Endothelial cell of umbilical vein (primary cell): ENCODE measurements around the gene ACVRL1. TPM values are rescaled to one million over a fixed set of nuclear protein-coding genes. Genes with fewer than 3 reads are reported as not detected.

Experiments used
- BruUV-seq: library from RNA; stranded (reverse); fragments of 400-500 nt; replicated peaks from 2 replicates; lab custom pipeline; 2021; lab: Mats Ljungman, UMichigan
- CTCF ChIA-PET: fragments of 300-600, 350-600 bp; sonication (Branson Sonifier 250); formaldehyde crosslinking; loops from one replicate; lab custom pipeline; 2021; ENCODE audit warnings: antibody characterized with exemption, inconsistent platforms; lab: Charles Lee
- POLR2A ChIA-PET: fragments of 300-600, 350-600 bp; sonication (Branson Sonifier 250); formaldehyde crosslinking; loops from one replicate; lab custom pipeline; 2021; ENCODE audit warnings: antibody characterized with exemption, inconsistent platforms; lab: Charles Lee
- DNase-seq: peaks from one replicate; pipeline ENCODE4 v3.0.0-alpha.2; 2011; ENCODE audit warnings: low read depth, low spot score
- FAIRE-seq: peaks from 2 replicates; lab custom pipeline; 2011; peaks lifted over from hg19 to GRCh38; lab: Jason Lieb, UNC
- H2AFZ ChIP-seq: 2 replicates; pipeline ENCODE4 v1.6.0; 2012; ENCODE audit warnings: low read depth, low read length, control low read depth, inconsistent platforms
- H3K27ac ChIP-seq: 2 replicates; pipeline ENCODE4 v1.5.1; 2011; ENCODE audit warnings: low read depth, mild to moderate bottlenecking, control low read depth, low read length, moderate library complexity; ENCODE audit not compliant: insufficient read depth
- H3K27me3 ChIP-seq, 2 experiments: 2 replicates each; pipeline versions ENCODE4 v1.6.0 to v1.6.1; 2011; ENCODE audit warnings: low read length in 2 of 2, mixed read lengths in 1 of 2; ENCODE audit not compliant: control insufficient read depth in 2 of 2, insufficient read depth in 2 of 2
- H3K36me3 ChIP-seq, 2 experiments: 2 replicates in 1 of 2; 3 replicates in 1 of 2; pipeline ENCODE4 v1.5.1; 2011; ENCODE audit warnings: low read length in 2 of 2, mild to moderate bottlenecking in 1 of 2, moderate library complexity in 1 of 2; ENCODE audit not compliant: control insufficient read depth in 2 of 2, insufficient read depth in 2 of 2; ENCODE audit errors: extremely low read depth in 1 of 2
- H3K4me1 ChIP-seq: 3 replicates; pipeline ENCODE4 v1.5.1; 2011; ENCODE audit warnings: mild to moderate bottlenecking, low read length; ENCODE audit not compliant: control insufficient read depth, insufficient read depth; ENCODE audit errors: extremely low read depth
- H3K4me2 ChIP-seq: 2 replicates; pipeline ENCODE4 v1.6.1; 2011; ENCODE audit warnings: low read length, control low read depth, mixed read lengths; ENCODE audit not compliant: insufficient read depth
- H3K4me3 ChIP-seq, 3 experiments: fragments of 200-600 bp in 1 of 3; sonication (generic), shearing (Covaris generic) in 1 of 3; replicated peaks in 1 of 3; 2 replicates each; pipeline ENCODE4 v1.5.1; 2011 to 2016; ENCODE audit warnings: control low read depth in 3 of 3, low read length in 3 of 3, mild to moderate bottlenecking in 2 of 3, inconsistent platforms in 1 of 3, low read depth in 1 of 3, moderate library complexity in 1 of 3; ENCODE audit not compliant: insufficient read depth in 1 of 3
- H3K79me2 ChIP-seq: 2 replicates; pipeline ENCODE4 v1.6.0; 2012; ENCODE audit warnings: low read length, inconsistent platforms; ENCODE audit not compliant: control insufficient read depth, insufficient read depth
- H3K9ac ChIP-seq: replicated peaks from 2 replicates; pipeline ENCODE3; 2011; ENCODE audit warnings: low read length, control low read depth; ENCODE audit not compliant: insufficient read depth; ENCODE audit errors: extremely low read depth
- H3K9me1 ChIP-seq: replicated peaks from 3 replicates; pipeline ENCODE4 v1.6.0; 2011; ENCODE audit warnings: mild to moderate bottlenecking, low read length; ENCODE audit not compliant: control insufficient read depth, insufficient read depth; ENCODE audit errors: extremely low read depth
- H3K9me3 ChIP-seq: replicated peaks from 2 replicates; pipeline ENCODE4 v1.5.1; 2012; ENCODE audit warnings: low read length, inconsistent platforms; ENCODE audit not compliant: control insufficient read depth, insufficient read depth
- H4K20me1 ChIP-seq: replicated peaks from 2 replicates; pipeline ENCODE3; 2011; ENCODE audit warnings: mild to moderate bottlenecking, low read length; ENCODE audit not compliant: control insufficient read depth, insufficient read depth; ENCODE audit errors: extremely low read depth
- EZH2 ChIP-seq: IDR thresholded peaks from 2 replicates; pipeline ENCODE4 v1.6.1; 2012; ENCODE audit warnings: borderline replicate concordance, low read depth, mild to moderate bottlenecking, moderate library complexity, low read length, inconsistent platforms; ENCODE audit not compliant: severe bottlenecking
- FOS ChIP-seq: IDR thresholded peaks from 2 replicates; pipeline ENCODE4 v1.6.1; 2011; ENCODE audit warnings: mild to moderate bottlenecking, low read length, moderate library complexity, borderline replicate concordance; ENCODE audit not compliant: insufficient read depth
- GATA2 ChIP-seq: IDR thresholded peaks from 2 replicates; pipeline ENCODE4 v1.7.0; 2011; ENCODE audit warnings: low read depth, mild to moderate bottlenecking, moderate library complexity, mixed read lengths, low read length; ENCODE audit not compliant: insufficient read length, insufficient read depth
- JUN ChIP-seq: IDR thresholded peaks from 2 replicates; pipeline ENCODE4 v1.6.1; 2011; ENCODE audit warnings: borderline replicate concordance, low read depth; ENCODE audit not compliant: insufficient read length, insufficient read depth
- MYC ChIP-seq: IDR thresholded peaks from one replicate; pipeline ENCODE4 v1.6.1; 2011; ENCODE audit warnings: mild to moderate bottlenecking, low read depth, low read length
- POLR2A ChIP-seq: IDR thresholded peaks from 2 replicates; pipeline ENCODE4 v1.6.1; 2012; ENCODE audit warnings: low read depth, mild to moderate bottlenecking, control low read depth, low read length
- POLR2AphosphoS5 ChIP-seq: IDR thresholded peaks from 2 replicates; pipeline ENCODE4 v1.6.1; 2012; ENCODE audit warnings: low read depth, mild to moderate bottlenecking, control low read depth, low read length, moderate library complexity; ENCODE audit not compliant: insufficient read depth
- dilution Hi-C: fragments of 300-500 bp; cut with MboI; formaldehyde crosslinking; loops from one replicate; pipeline ENCODE4 v1.15.0; 2019; ENCODE audit warnings: low sequenced_read_pairs; ENCODE audit not compliant: extremely low pct_ligation_motif_present
- intact Hi-C: fragments of 100-400 bp; cut with micrococcal nuclease; formaldehyde crosslinking; loops from one replicate; pipeline ENCODE4 v1.10.0; 2022
- polyA plus RNA-seq, 4 experiments: library from polyadenylated mRNA; depleted of rRNA in 3 of 4; stranded (reverse) in 3 of 4; unstranded in 1 of 4; fragments of >200 nt; gene quantifications; 2 replicates each; pipeline versions ENCODE4 v1.2.1 to v1.2.3, GENCODE V29; 2011 to 2012; ENCODE audit warnings: missing spikeins in 1 of 4
- total RNA-seq: library from RNA; stranded (reverse); gene quantifications from 2 replicates; pipeline ENCODE4 v1.2.3, GENCODE V29; 2021
- TF ChIP-seq, protein P1 (sequence below): IDR thresholded peaks from 2 replicates; pipeline ENCODE4 v1.6.1; 2011; ENCODE audit not compliant: insufficient read depth, insufficient read length
- TF ChIP-seq, protein P2 (sequence below), 2 donors: IDR thresholded peaks; 1 replicate in 1 of 2; 2 replicates in 1 of 2; pipeline ENCODE4 v1.5.1; 2011; ENCODE audit warnings: low read length in 2 of 2, mild to moderate bottlenecking in 2 of 2, moderate library complexity in 2 of 2, control low read depth in 1 of 2, inconsistent platforms in 1 of 2, low read depth in 1 of 2; ENCODE audit not compliant: insufficient read depth in 1 of 2; ENCODE audit errors: extremely low read depth in 1 of 2

Gene ACVRL1
- total and polyA plus RNA-seq, 2 donors (not counting 3 experiments of a cell fraction or from before 2014, with no cell fraction given), result 355 to 404 TPM

DNA sequence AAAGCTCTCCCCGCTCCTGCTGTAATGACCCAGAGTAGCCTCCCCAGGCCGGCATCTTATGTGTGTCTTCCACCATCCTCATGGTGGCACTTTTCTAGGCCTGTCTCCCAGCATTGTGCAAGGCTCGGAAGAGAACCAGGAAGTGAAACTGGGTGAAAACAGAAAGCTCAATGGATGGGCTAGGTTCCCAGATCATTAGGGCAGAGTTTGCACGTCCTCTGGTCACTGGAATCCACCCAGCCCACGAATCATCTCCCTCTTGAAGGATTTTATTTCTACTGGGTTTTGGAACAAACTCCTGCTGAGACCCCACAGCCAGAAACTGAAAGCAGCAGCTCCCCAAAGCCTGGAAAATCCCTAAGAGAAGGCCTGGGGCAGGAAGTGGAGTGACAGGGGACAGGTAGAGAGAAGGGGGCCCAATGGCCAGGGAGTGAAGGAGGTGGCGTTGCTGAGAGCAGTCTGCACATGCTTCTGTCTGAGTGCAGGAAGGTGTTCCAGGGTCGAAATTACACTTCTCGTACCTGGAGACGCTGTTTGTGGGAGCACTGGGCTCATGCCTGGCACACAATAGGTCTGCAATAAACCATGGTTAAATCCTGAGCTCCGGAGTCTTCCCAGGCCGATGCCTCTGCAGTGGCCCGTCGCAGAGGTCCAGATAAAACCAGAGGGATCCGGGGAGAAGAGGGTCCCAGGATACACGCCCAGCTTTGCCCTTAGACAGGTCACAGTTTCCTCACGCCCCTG is 15.6 kb downstream of the ACVRL1 start:
- DNase-seq (peak; percentile 56), FAIRE-seq (peak; percentile 91)
- dilution Hi-C loops (no loop called here), intact Hi-C loops (loop anchor here (1.0 kb wide), 2 partner anchors 13 to 28 kb away; no protein-coding TSS in a partner anchor)
- Histone ChIP-seq H3K36me3 (peaks cover 21 to 22% of the 10 kb centered on the region in 2 experiments), H4K20me1 (no peaks in the 10 kb centered on the region), H3K4me1 (peaks cover 54% of the 10 kb centered on the region), H3K9me1 (no peaks in the 10 kb centered on the region), H3K4me2 (peak overlapping the region; percentile 26), H3K4me3 (no peak overlapping the region), H3K9me3 (no peaks in the 10 kb centered on the region), H3K27me3 (no peaks in the 10 kb centered on the region), H3K9ac (no peak overlapping the region), H2AFZ (no peak overlapping the region), H3K27ac (peak overlapping the region; percentile 99), H3K79me2 (peaks cover 6% of the 10 kb centered on the region)
- CTCF ChIA-PET, result interaction anchor here (0.7 to 12.8 kb wide), 18 partner anchors 12 to 503 kb away, joined by 3 to 393 read pairs (median 6); partner anchors contain the start of genes ACVRL1 and ANKRD33
- TSS peak; percentile 8 for BruUV-seq
- TF ChIP-seq, protein P1, sequence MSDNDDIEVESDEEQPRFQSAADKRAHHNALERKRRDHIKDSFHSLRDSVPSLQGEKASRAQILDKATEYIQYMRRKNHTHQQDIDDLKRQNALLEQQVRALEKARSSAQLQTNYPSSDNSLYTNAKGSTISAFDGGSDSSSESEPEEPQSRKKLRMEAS, result no peak
- no peak for TF ChIP-seq FOS
- POLR2A ChIA-PET, result interaction anchor here (0.6 to 2.7 kb wide), 6 partner anchors 11 to 100 kb away, joined by 3 to 12 read pairs (median 4); partner anchors contain the start of gene TAMALIN

DNA sequence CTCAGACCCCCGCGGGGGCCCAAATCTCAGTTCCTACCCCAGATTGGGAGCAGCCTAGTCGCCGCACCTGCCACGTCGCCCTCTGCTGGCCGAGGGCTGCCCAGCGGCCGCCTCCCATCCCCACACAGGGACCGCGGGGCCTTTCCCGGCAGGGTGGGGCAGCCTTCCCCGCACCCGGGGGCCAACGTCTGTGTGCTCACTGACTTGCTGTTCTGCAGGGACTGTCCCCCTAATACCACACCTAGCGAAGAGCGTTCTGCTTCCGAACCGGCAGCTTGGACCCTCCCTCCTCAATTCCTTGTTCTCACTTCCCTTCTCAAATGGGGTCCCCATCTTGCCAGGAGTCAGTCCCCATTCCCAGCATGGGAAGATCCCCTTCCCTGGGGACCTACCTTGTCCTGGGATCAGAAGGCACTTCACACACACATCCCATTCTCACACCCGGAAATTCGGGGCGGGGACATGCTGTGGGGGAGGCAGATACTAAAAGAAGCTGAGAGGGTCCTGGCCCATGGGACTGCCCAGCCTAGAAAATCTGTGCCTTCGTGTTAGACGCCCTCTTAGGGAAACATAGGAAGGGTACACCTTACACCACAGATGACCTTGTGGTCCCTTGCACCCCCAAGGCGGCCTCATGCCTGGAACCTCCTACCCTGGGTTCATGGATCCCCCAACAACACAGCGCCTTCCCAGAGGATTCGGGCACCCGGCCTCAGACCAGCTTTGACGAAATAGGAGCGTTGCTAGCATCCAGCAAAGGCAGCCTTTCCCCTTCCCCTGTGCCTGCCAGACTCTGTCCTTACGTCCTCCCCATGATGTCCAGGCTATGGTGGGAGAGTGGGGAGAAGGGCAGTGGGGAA is 16.4 kb downstream of the ACVRL1 start:
- Histone ChIP-seq H3K9me3 (no peaks in the 10 kb centered on the region), H3K4me3 (no peak overlapping the region), H3K4me2 (peak overlapping the region; percentile 7), H3K9me1 (no peaks in the 10 kb centered on the region), H3K36me3 (peaks cover 13 to 16% of the 10 kb centered on the region in 2 experiments), H3K27ac (peak overlapping the region; percentile 99), H3K9ac (peak overlapping the region; percentile 7), H3K27me3 (no peaks in the 10 kb centered on the region), H4K20me1 (no peaks in the 10 kb centered on the region), H3K4me1 (peaks cover 54% of the 10 kb centered on the region), H3K79me2 (no peaks in the 10 kb centered on the region), H2AFZ (no peak overlapping the region)
- POLR2A ChIA-PET, result interaction anchor here (1.1 to 2.7 kb wide), 4 partner anchors 11 to 83 kb away, joined by 3 to 12 read pairs (median 8); partner anchors contain the start of gene TAMALIN
- dilution Hi-C loops (no loop called here), intact Hi-C loops (loop anchor here (1.0 kb wide), 1 partner anchor 28 kb away; no protein-coding TSS in a partner anchor)
- no TSS peak for BruUV-seq
- DNase-seq, result peak; percentile 69
- TF ChIP-seq POLR2A, result peak; percentile 87
- TF ChIP-seq EZH2, result no peak
- no peak for TF ChIP-seq GATA2
- no peak for TF ChIP-seq FOS
- no peak for TF ChIP-seq JUN
- peak; percentile 92 for TF ChIP-seq POLR2AphosphoS5
- TF ChIP-seq, protein P2, sequence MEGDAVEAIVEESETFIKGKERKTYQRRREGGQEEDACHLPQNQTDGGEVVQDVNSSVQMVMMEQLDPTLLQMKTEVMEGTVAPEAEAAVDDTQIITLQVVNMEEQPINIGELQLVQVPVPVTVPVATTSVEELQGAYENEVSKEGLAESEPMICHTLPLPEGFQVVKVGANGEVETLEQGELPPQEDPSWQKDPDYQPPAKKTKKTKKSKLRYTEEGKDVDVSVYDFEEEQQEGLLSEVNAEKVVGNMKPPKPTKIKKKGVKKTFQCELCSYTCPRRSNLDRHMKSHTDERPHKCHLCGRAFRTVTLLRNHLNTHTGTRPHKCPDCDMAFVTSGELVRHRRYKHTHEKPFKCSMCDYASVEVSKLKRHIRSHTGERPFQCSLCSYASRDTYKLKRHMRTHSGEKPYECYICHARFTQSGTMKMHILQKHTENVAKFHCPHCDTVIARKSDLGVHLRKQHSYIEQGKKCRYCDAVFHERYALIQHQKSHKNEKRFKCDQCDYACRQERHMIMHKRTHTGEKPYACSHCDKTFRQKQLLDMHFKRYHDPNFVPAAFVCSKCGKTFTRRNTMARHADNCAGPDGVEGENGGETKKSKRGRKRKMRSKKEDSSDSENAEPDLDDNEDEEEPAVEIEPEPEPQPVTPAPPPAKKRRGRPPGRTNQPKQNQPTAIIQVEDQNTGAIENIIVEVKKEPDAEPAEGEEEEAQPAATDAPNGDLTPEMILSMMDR (IDR thresholded peaks at IDR 0.05; ENCODE audit: extremely low read depth in 1 of 2, insufficient read depth in 1 of 2, low read depth in 1 of 2, low read length in 2 of 2), result peak; percentile 92 to 98
- no peak for TF ChIP-seq MYC
- TF ChIP-seq, protein P1, result no peak
- CTCF ChIA-PET, result interaction anchor here (0.7 to 12.8 kb wide), 14 partner anchors 11 to 503 kb away, joined by 4 to 393 read pairs (median 7); partner anchors contain the start of genes ACVRL1 and ANKRD33
- peak; percentile 88 for FAIRE-seq
